ENCODE data around the gene TLN1.

GRCh38 chr9:35689542-35690293 lies 42.3 kb downstream of the TLN1 start, which contains the start of gene TPM2:
- TF ChIP-seq, protein P1, sequence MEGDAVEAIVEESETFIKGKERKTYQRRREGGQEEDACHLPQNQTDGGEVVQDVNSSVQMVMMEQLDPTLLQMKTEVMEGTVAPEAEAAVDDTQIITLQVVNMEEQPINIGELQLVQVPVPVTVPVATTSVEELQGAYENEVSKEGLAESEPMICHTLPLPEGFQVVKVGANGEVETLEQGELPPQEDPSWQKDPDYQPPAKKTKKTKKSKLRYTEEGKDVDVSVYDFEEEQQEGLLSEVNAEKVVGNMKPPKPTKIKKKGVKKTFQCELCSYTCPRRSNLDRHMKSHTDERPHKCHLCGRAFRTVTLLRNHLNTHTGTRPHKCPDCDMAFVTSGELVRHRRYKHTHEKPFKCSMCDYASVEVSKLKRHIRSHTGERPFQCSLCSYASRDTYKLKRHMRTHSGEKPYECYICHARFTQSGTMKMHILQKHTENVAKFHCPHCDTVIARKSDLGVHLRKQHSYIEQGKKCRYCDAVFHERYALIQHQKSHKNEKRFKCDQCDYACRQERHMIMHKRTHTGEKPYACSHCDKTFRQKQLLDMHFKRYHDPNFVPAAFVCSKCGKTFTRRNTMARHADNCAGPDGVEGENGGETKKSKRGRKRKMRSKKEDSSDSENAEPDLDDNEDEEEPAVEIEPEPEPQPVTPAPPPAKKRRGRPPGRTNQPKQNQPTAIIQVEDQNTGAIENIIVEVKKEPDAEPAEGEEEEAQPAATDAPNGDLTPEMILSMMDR (IDR thresholded peaks at IDR 0.05): no peak
- peak; percentile 42 to 72 for TF ChIP-seq POLR2A (IDR thresholded peaks at IDR 0.05)

All from heart left ventricle (tissue), 13 donors.